Upper lobe of left lung (tissue), 6 donors: ENCODE results near the gene UBN1. TPM values are rescaled to one million over a fixed set of nuclear protein-coding genes. Genes with fewer than 3 reads are reported as not detected.
A peak's percentile ranks its signal among the peaks of the same experiment; 100 is the strongest.
"Not testable (repeated sequence)": the region's sequence is repeated elsewhere in the genome, so short reads cannot be mapped to it uniquely, and the experiment has no call there.

Source experiments
- ATAC-seq, 2 donors: fragments of 200-7000 bp; cut with Tn5 transposase; one replicate each; pipeline ENCODE4 v1.9.1; 2022; ENCODE audit warnings: mild to moderate bottlenecking in 2 of 2, moderate library complexity in 2 of 2; ENCODE audit not compliant: low FRiP score in 2 of 2
- DNase-seq, 2 donors: peaks; one replicate each; pipeline ENCODE4 v3.0.0-alpha.2; 2019 to 2020
- H3K27ac ChIP-seq, 4 donors: fragments of 200-600 bp; sonication (generic); one replicate each; pipeline ENCODE4 v1.5.1; 2016 to 2019
- H3K27me3 ChIP-seq, 4 donors: fragments of 200-600 bp; sonication (generic); one replicate each; pipeline ENCODE4 v1.5.1; 2017 to 2019
- H3K36me3 ChIP-seq, 4 donors: fragments of 200-600 bp; sonication (generic); one replicate each; pipeline ENCODE4 v1.5.1; 2016 to 2019
- H3K4me1 ChIP-seq, 4 donors: fragments of 200-600 bp; sonication (generic); one replicate each; pipeline ENCODE4 v1.5.1; 2018 to 2019
- H3K4me3 ChIP-seq, 4 donors: fragments of 200-600 bp; sonication (generic); one replicate each; pipeline ENCODE4 v1.5.1; 2017 to 2019; ENCODE audit warnings: mild to moderate bottlenecking in 2 of 4, moderate library complexity in 1 of 4
- H3K9me3 ChIP-seq, 4 donors: fragments of 200-600 bp; sonication (generic); one replicate each; pipeline ENCODE4 v1.5.1; 2018 to 2019
- EP300 ChIP-seq, 4 donors: sonication (generic); formaldehyde crosslinking; IDR thresholded peaks; one replicate each; pipeline ENCODE4 v1.5.1; 2017; ENCODE audit warnings: antibody characterized with exemption in 4 of 4, control low read depth in 2 of 4
- POLR2A ChIP-seq, 4 donors: fragments of 450-650 bp; IDR thresholded peaks; one replicate each; pipeline ENCODE4 v1.5.1; 2016 to 2017; ENCODE audit warnings: antibody characterized with exemption in 4 of 4, mild to moderate bottlenecking in 2 of 4
- POLR2AphosphoS5 ChIP-seq, 2 donors: sonication (generic); formaldehyde crosslinking; IDR thresholded peaks; one replicate each; pipeline ENCODE4 v1.5.1; 2017; ENCODE audit warnings: antibody characterized with exemption in 2 of 2
- WGBS, 2 donors: methylation state at CpG; one replicate each; pipeline ENCODE4 v1.1.5; 2017 to 2018; 5-methylcytosine and 5-hydroxymethylcytosine counted together
- total RNA-seq, 6 donors: library from RNA; depleted of rRNA in 4 of 6; stranded (reverse); fragments of >200 nt in 4 of 6; gene quantifications; one replicate each; pipeline versions ENCODE4 v1.1.0 to v1.2.1, GENCODE V29; 2016 to 2021
- TF ChIP-seq, protein P1 (sequence below), 6 experiments: fragments of 450-650 bp in 4 of 6; fragments of 200-600 bp in 2 of 6; sonication (generic) in 2 of 6; IDR thresholded peaks; one replicate each; pipeline ENCODE4 v1.5.1; 2016 to 2019; ENCODE audit warnings: antibody characterized with exemption in 6 of 6
- donor health status: DM: no; HTN: no; CAD: no; lungs with moderate emphysema.
- donor health status: DM: no; HTN: yes; CAD: no; lungs with severe emphysema.

UBN1 gene
- total RNA-seq, 6 donors from 2014 or later = 35.7 to 49.2 (median 38.8) TPM

GRCh38 chr16:4925791-4926190 is 78.5 kb downstream of the UBN1 start:
- WGBS, 2 donors = 86 to 90% methylated on average over 4 to 5 of the region's 5 CpGs
- H3K4me3 ChIP-seq = no peak overlapping the region
- H3K4me1 ChIP-seq = peaks cover 0 to 26% (median 10%) of the 10 kb centered on the region in 4 donors
- DNase-seq = no peak
- peak overlapping the region in 2 of 4 donors; percentile 31 to 51 for H3K27ac ChIP-seq
- TF ChIP-seq EP300 (IDR thresholded peaks at IDR 0.05) (no peak), POLR2A (IDR thresholded peaks at IDR 0.05) (no peak), POLR2AphosphoS5 (IDR thresholded peaks at IDR 0.05) (no peak)
- TF ChIP-seq, protein P1, sequence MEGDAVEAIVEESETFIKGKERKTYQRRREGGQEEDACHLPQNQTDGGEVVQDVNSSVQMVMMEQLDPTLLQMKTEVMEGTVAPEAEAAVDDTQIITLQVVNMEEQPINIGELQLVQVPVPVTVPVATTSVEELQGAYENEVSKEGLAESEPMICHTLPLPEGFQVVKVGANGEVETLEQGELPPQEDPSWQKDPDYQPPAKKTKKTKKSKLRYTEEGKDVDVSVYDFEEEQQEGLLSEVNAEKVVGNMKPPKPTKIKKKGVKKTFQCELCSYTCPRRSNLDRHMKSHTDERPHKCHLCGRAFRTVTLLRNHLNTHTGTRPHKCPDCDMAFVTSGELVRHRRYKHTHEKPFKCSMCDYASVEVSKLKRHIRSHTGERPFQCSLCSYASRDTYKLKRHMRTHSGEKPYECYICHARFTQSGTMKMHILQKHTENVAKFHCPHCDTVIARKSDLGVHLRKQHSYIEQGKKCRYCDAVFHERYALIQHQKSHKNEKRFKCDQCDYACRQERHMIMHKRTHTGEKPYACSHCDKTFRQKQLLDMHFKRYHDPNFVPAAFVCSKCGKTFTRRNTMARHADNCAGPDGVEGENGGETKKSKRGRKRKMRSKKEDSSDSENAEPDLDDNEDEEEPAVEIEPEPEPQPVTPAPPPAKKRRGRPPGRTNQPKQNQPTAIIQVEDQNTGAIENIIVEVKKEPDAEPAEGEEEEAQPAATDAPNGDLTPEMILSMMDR (IDR thresholded peaks at IDR 0.05) = no peak
- peaks cover 0 to 13% (median 8%) of the 10 kb centered on the region in 4 donors for H3K9me3 ChIP-seq
- peaks cover 0 to 5% (median 0%) of the 10 kb centered on the region in 4 donors for H3K36me3 ChIP-seq
- H3K27me3 ChIP-seq = no peaks in the 10 kb centered on the region
- ATAC-seq = no peak

GRCh38 chr16:4926928-4927327 is 79.6 kb downstream of the UBN1 start:
- ATAC-seq (no peak), DNase-seq (no peak)
- Histone ChIP-seq H3K27ac (no peak overlapping the region), H3K36me3 (peaks cover 0 to 5% (median 0%) of the 10 kb centered on the region in 4 donors), H3K9me3 (peaks cover 0 to 13% (median 8%) of the 10 kb centered on the region in 4 donors), H3K27me3 (no peaks in the 10 kb centered on the region), H3K4me3 (no peak overlapping the region), H3K4me1 (peaks cover 0 to 26% (median 10%) of the 10 kb centered on the region in 4 donors)
- 95 to 98% methylated on average over 2 of the region's 2 CpGs for WGBS, 2 donors
- TF ChIP-seq POLR2AphosphoS5 (IDR thresholded peaks at IDR 0.05) (no peak), EP300 (IDR thresholded peaks at IDR 0.05) (no peak), POLR2A (IDR thresholded peaks at IDR 0.05) (no peak)
- TF ChIP-seq, protein P1 (IDR thresholded peaks at IDR 0.05) = no peak

- no peak for DNase-seq
- TF ChIP-seq EP300 (IDR thresholded peaks at IDR 0.05) (no peak), POLR2A (IDR thresholded peaks at IDR 0.05) (no peak), POLR2AphosphoS5 (IDR thresholded peaks at IDR 0.05) (no peak)
- TF ChIP-seq, protein P1 (IDR thresholded peaks at IDR 0.05) = no peak
- Histone ChIP-seq H3K36me3 (peaks cover 0 to 5% (median 0%) of the 10 kb centered on the region in 4 donors), H3K27ac (no peak overlapping the region), H3K4me1 (peaks cover 0 to 26% (median 10%) of the 10 kb centered on the region in 4 donors), H3K27me3 (no peaks in the 10 kb centered on the region), H3K9me3 (peaks cover 0 to 13% (median 8%) of the 10 kb centered on the region in 4 donors), H3K4me3 (no peak overlapping the region)
- 69 to 81% methylated on average over 2 of the region's 2 CpGs for WGBS, 2 donors
- no peak for ATAC-seq
These were observed 80.4 kb downstream of the UBN1 start for GRCh38 chr16:4927661-4928060.

DNA sequence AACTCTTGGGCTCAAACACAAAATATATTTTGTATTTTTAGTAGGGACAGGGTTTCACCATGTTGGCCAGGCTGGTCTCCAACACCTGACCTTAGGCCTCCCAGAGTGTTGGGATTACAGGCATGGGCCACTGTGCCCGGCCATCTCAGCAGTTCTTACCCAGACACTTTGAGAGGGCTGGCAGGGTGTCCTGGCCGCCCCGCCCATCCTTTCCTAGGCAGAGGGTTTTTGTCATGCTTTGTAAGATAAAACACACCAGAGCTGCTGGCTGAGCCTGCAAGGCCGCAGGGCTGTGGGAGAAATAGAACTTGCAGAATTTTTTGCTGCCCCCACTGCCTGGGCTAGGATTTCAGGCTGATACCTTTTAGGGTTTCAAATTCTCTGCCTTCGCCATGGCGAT is 80.9 kb downstream of the UBN1 start:
- Histone ChIP-seq H3K36me3 (peaks cover 0 to 5% (median 0%) of the 10 kb centered on the region in 4 donors), H3K27me3 (no peaks in the 10 kb centered on the region), H3K27ac (peak overlapping the region in 1 of 4 donors; percentile 14), H3K9me3 (peaks cover 0 to 13% (median 8%) of the 10 kb centered on the region in 4 donors), H3K4me3 (no peak overlapping the region), H3K4me1 (peaks cover 0 to 23% (median 10%) of the 10 kb centered on the region in 4 donors)
- ATAC-seq = no peak
- WGBS, 2 donors = 70 to 84% methylated on average over 6 of the region's 6 CpGs
- TF ChIP-seq POLR2AphosphoS5 (IDR thresholded peaks at IDR 0.05) (no peak), POLR2A (IDR thresholded peaks at IDR 0.05) (no peak), EP300 (IDR thresholded peaks at IDR 0.05) (no peak)
- TF ChIP-seq, protein P1 (IDR thresholded peaks at IDR 0.05) = no peak
- DNase-seq = no peak

GRCh38 chr16:4929619-4930018 is 82.3 kb downstream of the UBN1 start:
- not testable (repeated sequence) for DNase-seq, H3K27ac ChIP-seq, ATAC-seq, H3K4me3 ChIP-seq, H3K36me3 ChIP-seq, H3K27me3 ChIP-seq
- peaks cover 0 to 13% (median 8%) of the 10 kb centered on the region in 4 donors for H3K9me3 ChIP-seq
- 89 to 92% methylated on average over 4 of the region's 4 CpGs for WGBS, 2 donors
- H3K4me1 ChIP-seq = peaks cover 0 to 22% (median 13%) of the 10 kb centered on the region in 4 donors
